Stimulated activated CD8-positive, alpha-beta memory T cell treated with anti-CD3 and anti-CD28 coated beads, Interleukin-15, amount 100 ng/mL, for 24 hours (primary cell): ENCODE data around the gene WWP2.
"Not testable (repeated sequence)": the region's sequence is repeated elsewhere in the genome, so short reads cannot be mapped to it uniquely, and the experiment has no call there.

Experiments
- DNase-seq: peaks from one replicate; pipeline ENCODE4 v3.0.0-alpha.2; 2020; ENCODE audit warnings: low read depth

Gene WWP2

DNA sequence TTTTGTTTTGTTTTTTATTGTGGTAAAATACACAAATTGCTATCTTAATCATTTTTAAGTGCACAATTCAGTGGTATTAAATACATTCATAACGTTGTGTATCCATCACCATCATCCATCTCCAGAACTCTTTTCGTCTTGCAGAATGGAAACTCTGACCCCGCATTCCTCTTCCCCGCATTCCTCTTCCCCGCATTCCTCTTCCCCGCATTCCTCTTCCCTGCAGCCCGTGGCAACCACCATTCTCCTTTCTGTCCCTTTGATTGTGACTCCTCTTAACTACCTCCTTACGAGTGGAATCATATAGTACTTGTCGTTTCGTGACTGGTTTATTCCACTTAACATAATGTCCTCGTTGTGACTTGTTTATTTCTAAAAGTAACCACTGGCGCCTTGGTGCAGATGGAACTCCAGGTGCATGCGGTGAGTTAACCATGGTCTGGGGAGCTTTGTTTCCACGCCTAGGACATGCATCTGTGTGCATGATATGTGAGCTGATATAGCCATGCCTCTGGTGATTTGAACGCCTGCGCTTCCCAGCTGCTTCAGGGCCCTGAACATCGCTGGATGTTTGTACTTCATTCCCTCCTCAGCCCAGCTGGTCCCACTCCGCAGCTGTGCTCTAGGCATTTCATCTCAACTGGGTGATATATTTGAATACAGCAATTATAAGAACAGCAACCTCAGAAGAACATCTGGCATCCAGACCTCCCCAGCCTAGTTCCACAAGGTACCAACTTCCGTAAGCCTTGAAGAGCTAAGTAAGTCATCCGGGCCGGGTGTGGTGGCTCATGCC, 181.3 kb downstream of the WWP2 start:
- DNase-seq: not testable (repeated sequence)

DNA sequence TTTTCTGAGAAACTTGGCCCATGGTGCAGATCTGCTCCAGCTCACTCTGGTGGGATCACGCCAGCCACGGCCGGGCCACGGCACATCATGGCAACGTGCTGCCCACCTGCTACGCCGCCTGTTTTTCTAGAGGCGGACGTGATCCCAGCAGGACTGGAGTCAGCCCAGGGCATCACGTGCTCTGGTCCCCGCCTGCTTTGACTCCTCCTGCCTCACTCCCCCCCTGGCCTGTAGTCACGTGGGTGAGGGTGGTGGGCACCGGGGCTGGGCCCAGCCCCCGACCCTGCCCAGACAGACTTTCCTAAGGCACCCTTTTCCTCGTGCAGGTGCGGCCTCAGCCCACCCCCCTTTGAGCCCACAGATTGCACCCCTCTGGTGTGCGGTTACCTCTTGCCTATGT, 188.3 kb downstream of the WWP2 start:
- DNase-seq: not testable (repeated sequence)

DNA sequence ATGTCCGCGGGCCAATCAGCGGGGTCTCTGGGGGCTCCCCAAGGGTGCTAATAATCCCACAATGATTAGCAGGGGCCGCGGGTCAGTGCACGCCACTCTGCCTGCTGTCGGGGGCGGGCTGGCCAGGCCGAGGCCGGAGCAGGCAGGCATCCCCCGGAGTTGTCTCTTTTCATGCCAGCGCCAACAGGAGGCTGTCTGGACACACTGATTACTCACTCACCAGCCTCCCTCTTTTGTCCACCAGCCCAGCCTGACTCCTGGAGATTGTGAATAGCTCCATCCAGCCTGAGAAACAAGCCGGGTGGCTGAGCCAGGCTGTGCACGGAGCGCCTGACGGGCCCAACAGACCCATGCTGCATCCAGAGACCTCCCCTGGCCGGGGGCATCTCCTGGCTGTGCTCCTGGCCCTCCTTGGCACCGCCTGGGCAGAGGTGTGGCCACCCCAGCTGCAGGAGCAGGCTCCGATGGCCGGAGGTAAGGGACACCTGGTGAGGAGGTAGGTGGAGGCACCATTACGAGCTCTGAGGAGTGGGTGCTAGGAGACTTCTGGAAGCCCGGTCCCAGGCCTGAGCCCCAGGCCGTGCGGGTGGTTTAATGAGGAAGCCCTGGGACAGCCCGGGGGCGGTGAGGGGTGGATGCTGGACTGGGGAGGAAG, 189.0 kb downstream of the WWP2 start, which contains the start of gene CLEC18A:
TSS of gene CLEC18A (plus strand) at position 318 of the 655 bp plus-strand sequence. CDS start at position 351, 33 bp downstream.
- DNase-seq: not testable (repeated sequence)

DNA sequence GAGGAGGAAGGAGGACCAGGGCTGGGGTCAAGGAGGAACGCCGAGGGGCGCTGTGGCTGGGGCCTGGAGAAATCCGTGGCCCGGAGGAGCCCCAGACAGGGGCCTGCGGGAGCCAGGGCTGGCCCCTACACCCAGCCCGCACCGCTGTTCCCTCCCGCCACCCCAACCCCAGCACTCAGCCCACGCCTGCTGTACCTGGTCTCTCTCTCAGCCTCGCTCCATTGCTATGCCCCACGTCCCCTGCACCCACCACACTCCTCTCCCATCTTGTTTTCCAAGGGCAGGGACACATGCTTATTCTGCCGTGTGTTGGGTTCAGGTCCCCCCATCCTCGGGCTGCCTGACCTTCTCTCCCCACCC, 189.5 kb downstream of the WWP2 start:
- DNase-seq: not testable (repeated sequence)

DNA sequence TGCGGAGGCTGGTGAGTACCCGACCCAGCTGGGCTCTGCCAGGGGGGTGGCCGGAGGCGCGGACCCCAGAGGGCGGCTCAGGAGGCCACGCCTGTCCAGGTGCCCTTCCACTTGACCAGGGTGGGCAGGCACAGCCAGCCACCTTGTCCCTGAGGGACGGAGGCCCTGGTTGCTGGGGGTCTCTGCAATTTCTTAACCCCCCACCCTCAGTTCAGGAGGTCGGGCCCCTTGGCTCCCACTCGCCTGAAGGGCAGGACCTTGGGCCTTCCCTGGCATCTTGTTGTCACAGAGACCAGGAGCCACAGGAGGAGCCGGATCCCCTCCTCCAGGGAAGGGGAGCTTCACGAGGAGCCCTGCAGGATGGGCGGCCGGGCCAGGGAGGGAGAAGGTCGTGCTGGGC, 190.0 kb downstream of the WWP2 start:
- DNase-seq: not testable (repeated sequence)

DNA sequence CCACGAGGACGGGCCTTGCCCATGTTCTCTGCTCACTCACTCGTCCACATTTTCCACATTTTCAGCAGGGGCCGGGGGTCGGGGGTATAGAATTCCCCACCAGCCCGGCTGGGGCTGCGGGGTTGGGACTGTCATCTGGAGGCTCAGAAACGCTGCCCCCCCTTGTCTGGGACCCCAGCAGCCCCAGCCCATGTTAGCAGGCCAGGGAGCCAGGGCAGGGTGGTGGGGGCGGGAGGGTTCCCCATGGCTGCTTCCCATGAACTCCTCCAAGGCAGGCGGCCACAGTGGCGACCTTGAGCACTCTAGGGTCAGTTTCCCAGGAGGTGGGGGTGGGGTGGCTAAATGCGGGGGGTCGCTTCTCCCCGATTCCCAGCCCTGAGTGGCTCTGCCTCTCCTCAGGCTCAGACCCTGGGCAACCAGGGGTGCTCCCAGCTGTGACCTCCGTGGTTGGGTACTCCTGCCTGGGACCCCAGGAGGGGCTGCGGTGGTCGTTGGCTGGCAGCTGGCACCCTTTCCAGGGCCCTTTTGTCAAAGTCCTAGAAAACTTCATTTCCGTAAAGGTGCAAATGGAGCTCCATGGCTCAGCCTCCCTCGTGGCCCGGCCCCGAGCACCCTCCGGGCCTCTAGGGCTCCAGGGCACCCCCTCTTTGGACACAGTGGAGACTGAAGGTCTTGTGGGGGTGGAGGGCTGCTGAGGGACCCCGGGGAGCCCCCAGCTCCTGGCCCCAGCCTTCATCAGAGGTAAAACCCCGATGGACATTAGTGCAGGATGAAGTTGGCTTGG, 190.6 kb downstream of the WWP2 start:
- not testable (repeated sequence) for DNase-seq

DNA sequence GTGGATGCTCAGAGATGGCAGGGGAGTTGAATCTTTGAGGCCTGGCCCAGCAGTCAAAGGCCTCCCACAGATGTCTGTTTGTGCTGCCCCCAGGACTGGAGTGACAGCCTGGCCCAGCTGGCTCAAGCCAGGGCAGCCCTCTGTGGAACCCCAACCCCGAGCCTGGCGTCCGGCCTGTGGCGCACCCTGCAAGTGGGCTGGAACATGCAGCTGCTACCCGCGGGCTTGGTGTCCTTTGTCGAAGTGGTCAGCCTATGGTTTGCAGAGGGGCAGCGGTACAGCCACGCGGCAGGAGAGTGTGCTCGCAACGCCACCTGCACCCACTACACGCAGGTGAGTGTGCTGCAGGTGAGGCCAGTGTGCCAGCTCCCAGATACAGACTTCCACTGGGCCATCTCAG, 192.1 kb downstream of the WWP2 start:
- DNase-seq: not testable (repeated sequence)

DNA sequence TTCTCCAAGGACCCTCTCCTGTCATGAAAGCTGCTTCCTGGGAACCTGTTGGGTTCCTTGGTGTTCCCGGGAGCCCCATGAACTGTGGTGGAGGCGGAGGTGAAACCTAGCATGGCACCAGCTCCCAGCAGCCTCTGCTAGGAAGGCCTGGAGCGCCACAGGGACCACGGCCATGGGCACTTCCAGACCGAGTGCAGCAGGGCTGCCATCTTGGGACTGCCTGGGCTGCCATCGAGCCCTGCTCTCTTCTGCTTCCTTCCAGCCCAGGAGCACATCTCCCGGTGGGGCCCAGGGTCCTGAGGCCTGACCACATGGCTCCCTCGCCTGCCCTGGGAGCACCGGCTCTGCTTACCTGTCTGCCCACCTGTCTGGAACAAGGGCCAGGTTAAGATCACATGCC, 201.2 kb downstream of the WWP2 start:
- DNase-seq: not testable (repeated sequence)

DNA sequence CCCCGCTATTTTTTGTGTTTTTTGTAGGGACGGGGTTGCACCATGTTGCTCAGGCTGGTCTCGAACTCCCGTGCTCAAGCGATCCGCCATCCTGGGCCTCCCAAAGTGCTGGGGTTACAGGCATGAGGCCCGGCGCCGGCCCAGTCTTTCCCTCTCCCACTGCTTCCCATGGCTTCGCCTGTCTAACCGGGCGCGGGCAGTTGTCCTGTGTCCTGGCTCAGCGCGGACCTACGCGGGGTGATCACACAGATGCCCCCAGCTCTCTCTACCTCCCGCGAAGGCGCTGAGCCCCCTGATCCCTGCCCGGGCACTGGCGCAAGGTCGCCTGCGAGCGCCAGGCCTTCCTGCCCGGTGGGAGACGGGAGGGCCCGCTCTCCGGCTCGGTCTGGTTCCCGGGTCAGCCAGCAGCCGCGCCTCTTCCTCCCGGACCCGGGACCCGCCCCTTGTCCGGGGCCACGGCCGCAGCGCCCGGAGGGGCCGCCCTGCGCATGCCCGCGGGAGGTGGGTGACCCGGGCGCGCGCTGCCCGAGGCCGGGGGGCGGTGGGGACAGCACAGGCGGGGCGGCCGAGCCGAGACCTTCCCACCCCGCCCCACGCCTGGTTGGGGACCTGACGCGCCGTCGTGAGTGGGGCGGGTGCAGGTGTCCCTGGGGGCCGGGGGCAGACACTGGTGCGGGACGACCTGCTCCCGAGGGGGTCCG, 203.0 kb downstream of the WWP2 start:
- DNase-seq: not testable (repeated sequence)

DNA sequence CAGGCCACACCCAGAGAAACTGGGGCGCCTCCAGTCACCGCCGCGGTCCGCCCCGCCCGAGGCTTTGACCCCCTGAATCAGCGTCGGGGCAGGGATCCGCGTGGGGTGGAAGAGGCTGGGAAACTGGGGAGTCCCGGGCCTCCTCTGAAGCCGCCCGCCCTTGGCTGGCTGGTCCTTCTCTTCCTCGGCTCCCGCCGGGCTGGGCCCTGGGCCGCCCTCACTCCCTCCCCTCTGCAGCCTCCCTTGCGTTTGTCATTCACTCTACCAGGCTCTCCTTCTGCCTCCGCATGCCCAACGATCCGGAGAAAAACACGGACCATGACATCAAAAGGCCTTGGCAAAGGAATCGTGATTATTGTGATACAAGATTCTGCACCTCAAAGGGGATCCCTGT, 203.5 kb downstream of the WWP2 start:
- not testable (repeated sequence) for DNase-seq

DNA sequence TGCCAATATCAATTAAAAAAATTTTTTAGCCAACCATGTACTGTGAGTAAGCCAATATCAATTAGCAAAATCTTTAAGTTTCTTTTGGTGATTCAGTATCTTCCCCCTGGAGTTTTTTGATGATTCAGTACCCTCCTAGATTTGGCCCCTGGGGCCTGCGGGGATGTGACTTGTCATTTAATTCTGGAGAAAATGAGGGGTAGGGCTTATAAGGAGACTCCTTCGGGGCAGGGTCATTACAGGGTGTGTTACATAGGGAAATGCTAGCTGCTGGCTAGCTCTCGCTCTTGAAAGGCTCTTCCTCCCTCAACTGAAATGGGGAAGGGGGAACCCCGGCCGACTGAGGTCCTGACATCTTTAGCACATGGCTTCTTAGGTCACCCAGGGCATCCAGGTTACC, 205.6 kb downstream of the WWP2 start:
- not testable (repeated sequence) for DNase-seq

DNA sequence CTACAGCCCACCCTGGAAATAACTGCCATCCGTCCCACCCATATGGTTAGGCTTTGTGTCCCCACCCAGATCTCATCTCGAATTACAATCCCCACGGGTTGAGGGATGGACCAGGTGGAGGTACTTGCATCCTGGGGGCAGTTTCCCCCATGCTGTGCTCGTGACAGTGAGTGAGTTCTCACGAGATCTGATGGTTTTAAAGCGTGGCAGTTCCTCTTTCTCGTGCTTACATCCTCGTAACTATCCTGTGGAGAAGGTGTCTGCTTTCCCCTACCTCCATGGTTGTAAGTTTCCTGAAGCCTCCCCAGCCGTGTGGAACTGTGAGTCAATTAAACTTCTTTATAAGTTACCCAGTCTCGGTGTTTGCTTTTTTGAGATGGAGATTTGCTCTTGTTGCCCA, 206.0 kb downstream of the WWP2 start:
- DNase-seq: not testable (repeated sequence)

DNA sequence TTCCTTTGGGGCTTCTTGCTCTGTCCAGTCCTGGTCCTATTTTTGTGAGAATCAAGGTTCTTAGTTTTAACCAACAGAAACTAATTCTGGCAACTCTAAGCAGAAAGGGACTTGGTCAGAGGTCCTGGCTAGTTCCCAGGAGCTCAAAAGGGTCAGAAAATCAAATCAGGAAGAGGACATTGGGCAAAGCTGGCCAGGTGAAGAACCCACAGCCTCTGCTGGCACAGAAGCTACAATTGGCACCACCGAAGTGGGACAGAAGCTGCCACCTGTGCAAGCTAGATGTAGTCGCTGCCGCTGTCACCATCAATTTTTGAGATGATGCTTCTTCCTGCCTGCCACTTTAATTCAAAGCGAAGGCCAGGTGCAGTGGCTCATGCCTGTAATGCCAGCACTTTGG, 207.5 kb downstream of the WWP2 start:
- DNase-seq: not testable (repeated sequence)

DNA sequence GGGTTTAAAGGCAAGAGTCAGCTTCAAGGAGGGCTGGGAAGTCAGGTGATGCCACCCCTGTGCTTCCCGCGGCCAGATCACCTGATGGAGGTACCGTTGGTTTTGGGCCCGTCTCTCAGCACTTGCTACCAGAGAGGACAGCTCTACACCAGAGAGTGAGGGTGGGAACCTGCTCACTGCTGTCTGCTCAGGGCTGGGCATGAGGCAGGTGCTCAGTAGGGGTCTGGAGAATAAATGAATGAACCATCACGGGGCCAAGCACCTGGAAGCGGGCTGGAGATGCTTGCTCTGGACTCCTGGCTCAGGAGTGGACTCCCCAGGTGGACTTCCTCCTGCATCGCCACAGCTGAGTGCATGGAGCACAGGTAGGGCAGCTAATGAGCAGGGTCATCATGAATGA, 210.0 kb downstream of the WWP2 start:
- DNase-seq: not testable (repeated sequence)

DNA sequence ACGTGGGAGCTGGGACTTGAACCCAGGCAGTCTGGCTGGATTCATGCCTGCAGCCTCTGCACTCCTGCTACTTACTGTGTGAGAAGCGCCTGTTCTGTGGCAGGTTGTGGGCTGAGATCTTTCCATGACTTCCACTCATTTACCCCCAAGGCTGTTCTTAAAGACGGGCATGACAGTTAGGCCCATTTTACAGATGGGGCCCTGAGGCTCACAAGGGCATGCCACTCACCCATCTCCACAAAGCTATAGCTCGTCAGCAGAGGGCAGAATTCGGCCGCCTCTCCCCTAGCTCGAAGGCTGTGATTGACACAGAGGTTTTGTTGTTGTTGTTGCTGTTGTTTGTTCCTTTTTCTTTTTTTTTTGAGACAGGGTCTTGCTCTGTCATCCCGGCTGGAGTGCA, 210.8 kb downstream of the WWP2 start:
- not testable (repeated sequence) for DNase-seq

DNA sequence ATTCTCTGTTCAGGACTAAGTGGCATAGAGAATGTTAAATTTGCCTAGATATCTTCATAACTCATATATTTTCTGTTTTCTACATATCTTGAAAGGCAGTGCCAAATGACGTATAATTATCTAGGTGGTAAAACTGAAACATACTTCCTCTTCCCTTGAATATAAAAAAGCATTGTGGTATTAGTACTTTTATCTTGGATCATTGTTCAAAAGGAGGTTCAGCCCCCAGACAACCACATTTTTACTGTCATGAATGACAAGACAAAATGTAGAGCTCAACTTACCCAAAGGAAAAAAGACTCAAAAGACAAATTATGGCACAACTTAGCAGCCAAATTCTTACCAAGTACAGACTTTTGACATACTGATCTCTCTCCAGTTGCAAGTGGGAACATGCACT, 223.1 kb downstream of the WWP2 start:
- not testable (repeated sequence) for DNase-seq
